ENCODE measurements around the gene LY86. TPM values are rescaled to one million over a fixed set of nuclear protein-coding genes. Genes with fewer than 3 reads are reported as not detected.
A peak's percentile ranks its signal among the peaks of the same experiment; 100 is the strongest.

LY86 gene
- total and polyA plus RNA-seq, 9 donors: 1.3 to 13.8 (median 2.3) TPM

DNA sequence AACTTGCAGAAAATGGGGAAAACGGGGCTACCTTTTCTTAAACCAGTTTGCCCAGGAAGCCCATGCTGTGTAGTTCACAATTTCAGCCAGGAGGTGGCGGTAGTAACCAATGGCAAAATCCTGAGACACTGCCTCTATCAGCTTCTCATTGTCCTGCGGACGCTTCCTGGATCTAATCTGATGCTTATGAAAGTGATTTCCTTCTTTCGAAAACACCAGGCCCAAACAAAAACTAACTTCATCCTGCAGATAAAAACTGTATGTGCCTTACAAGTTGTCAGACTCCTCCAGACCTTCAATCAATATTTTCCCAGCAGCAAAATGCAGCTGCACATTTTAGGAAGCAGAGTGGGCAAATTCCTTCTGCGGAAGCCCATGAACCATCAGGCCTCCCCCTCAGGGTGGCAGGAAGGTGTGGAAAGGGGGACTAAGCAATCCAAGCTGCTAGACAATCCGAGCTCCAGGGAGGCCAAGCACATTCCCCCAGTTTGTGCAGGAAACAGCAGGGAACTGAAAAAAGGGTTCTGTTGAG lies 88.5 kb downstream of the LY86 start:
- TF ChIP-seq EP300 (IDR thresholded peaks at IDR 0.05) (no peak), POLR2A (IDR thresholded peaks at IDR 0.05) (no peak)
- TF ChIP-seq, protein P1, sequence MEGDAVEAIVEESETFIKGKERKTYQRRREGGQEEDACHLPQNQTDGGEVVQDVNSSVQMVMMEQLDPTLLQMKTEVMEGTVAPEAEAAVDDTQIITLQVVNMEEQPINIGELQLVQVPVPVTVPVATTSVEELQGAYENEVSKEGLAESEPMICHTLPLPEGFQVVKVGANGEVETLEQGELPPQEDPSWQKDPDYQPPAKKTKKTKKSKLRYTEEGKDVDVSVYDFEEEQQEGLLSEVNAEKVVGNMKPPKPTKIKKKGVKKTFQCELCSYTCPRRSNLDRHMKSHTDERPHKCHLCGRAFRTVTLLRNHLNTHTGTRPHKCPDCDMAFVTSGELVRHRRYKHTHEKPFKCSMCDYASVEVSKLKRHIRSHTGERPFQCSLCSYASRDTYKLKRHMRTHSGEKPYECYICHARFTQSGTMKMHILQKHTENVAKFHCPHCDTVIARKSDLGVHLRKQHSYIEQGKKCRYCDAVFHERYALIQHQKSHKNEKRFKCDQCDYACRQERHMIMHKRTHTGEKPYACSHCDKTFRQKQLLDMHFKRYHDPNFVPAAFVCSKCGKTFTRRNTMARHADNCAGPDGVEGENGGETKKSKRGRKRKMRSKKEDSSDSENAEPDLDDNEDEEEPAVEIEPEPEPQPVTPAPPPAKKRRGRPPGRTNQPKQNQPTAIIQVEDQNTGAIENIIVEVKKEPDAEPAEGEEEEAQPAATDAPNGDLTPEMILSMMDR (IDR thresholded peaks at IDR 0.05): peak; percentile 81 to 95 (median 89)
- intact Hi-C loops (cut with DNase I): loop anchor here in 3 of 4 donors (1.0 to 10.0 kb wide), 4 partner anchors 565 to 938 kb away; no protein-coding TSS in a partner anchor
- H3K27ac ChIP-seq: no peak overlapping the region
- H3K4me1 ChIP-seq (ENCODE audit: insufficient read depth): no peaks in the 10 kb centered on the region
- DNase-seq: peak; percentile 59 to 84 (median 82)
- no peaks in the 10 kb centered on the region for H3K36me3 ChIP-seq
- WGBS, 3 donors: 14 to 16% (median 15%) methylated on average over 7 of the region's 7 CpGs
- no peaks in the 10 kb centered on the region for H3K9me3 ChIP-seq
- H3K27me3 ChIP-seq: no peaks in the 10 kb centered on the region
- H3K4me3 ChIP-seq: no peak overlapping the region

DNA sequence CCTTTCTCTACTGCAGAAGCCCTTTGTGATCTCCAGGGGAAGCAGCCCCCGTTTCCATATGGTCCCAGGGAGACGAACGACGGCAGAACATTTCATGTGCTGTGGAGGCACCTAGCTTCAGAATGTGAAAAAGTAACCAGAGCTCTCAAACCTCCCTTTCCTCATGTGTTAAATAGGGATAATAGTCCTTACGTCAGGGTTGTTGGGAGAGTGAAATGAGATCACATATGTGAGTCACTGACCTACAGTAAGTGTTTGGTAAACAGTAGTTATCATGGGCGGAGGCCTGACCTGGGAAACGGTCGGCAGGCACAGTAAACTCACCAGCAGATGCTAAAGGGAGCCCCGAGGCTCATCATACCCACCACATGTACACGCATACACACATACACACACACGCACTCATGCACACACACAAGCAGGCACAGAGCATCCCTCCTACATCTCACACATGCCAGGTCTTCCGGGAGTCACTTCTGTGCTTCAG lies 89.7 kb downstream of the LY86 start:
- H3K4me1 ChIP-seq (ENCODE audit: insufficient read depth): no peaks in the 10 kb centered on the region
- DNase-seq: no peak
- H3K27me3 ChIP-seq: no peaks in the 10 kb centered on the region
- H3K27ac ChIP-seq: no peak overlapping the region
- 64 to 70% (median 66%) methylated on average over 12 of the region's 12 CpGs for WGBS, 3 donors
- no peak overlapping the region for H3K4me3 ChIP-seq
- no peaks in the 10 kb centered on the region for H3K9me3 ChIP-seq
- intact Hi-C loops (cut with DNase I): loop anchor here in 3 of 4 donors (5.0 to 10.0 kb wide), 3 partner anchors 564 to 937 kb away; no protein-coding TSS in a partner anchor
- TF ChIP-seq EP300 (IDR thresholded peaks at IDR 0.05) (no peak), POLR2A (IDR thresholded peaks at IDR 0.05) (no peak)
- TF ChIP-seq, protein P1 (IDR thresholded peaks at IDR 0.05): no peak
- H3K36me3 ChIP-seq: no peaks in the 10 kb centered on the region

DNA sequence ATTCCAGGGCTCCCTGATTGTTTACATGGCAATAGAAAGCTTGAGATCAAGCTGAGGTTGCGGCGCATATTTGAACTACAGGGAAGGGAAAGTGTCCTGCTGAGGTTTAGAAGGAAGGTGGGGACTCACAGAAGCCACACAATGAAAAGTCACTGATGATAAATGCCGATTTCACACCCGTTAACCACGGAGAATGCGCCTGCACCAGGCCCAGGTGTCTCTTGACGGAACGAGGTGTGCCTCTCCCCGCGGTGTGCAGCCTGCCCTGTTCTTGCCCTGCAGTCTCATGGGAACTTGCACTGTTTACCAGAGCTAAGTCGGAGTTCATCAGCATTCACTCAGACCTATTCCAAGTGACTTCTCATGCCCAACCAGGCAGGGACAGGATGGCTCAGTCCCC lies 90.3 kb downstream of the LY86 start:
- Histone ChIP-seq H3K9me3 (no peaks in the 10 kb centered on the region), H3K27me3 (no peaks in the 10 kb centered on the region), H3K27ac (no peak overlapping the region), H3K4me1 (ENCODE audit: insufficient read depth) (no peaks in the 10 kb centered on the region), H3K36me3 (no peaks in the 10 kb centered on the region), H3K4me3 (no peak overlapping the region)
- TF ChIP-seq, protein P1 (IDR thresholded peaks at IDR 0.05): no peak
- no peak for TF ChIP-seq EP300 (IDR thresholded peaks at IDR 0.05)
- TF ChIP-seq POLR2A (IDR thresholded peaks at IDR 0.05): no peak
- intact Hi-C loops (cut with DNase I): loop anchor here in 3 of 4 donors (5.0 to 10.0 kb wide), 3 partner anchors 563 to 936 kb away; no protein-coding TSS in a partner anchor
- 87 to 91% (median 90%) methylated on average over 11 of the region's 11 CpGs for WGBS, 3 donors
- DNase-seq: no peak

DNA sequence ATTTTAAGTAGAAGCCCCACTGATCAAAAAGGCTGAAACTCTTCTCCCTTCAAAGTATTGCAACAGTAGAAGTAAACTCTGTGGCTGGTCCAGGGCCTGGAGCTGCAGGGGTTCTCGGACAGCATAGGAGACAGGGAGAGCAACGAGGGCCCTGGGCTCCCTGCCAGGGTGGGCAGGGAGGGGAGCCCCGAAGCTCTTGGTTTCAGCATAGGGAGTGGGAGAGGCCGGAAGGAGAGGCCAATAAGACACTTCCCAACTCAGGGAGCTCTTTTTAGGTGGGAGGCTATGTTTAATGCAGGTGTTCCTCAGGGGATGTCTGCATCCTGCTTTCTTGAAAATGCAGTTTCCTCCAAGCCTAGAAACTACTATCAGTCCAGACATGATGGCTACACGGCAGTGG lies 91.1 kb downstream of the LY86 start:
- Histone ChIP-seq H3K4me1 (ENCODE audit: insufficient read depth) (no peaks in the 10 kb centered on the region), H3K4me3 (no peak overlapping the region), H3K27me3 (no peaks in the 10 kb centered on the region), H3K27ac (no peak overlapping the region), H3K9me3 (no peaks in the 10 kb centered on the region), H3K36me3 (no peaks in the 10 kb centered on the region)
- WGBS, 3 donors: 52 to 62% (median 58%) methylated on average over 5 of the region's 5 CpGs
- intact Hi-C loops (cut with DNase I): loop anchor here in 3 of 4 donors (5.0 to 10.0 kb wide), 3 partner anchors 563 to 935 kb away; no protein-coding TSS in a partner anchor
- no peak for DNase-seq
- TF ChIP-seq POLR2A (IDR thresholded peaks at IDR 0.05) (no peak), EP300 (IDR thresholded peaks at IDR 0.05) (no peak)
- TF ChIP-seq, protein P1 (IDR thresholded peaks at IDR 0.05): no peak
